ENCODE measurements around the gene SETBP1. TPM values are rescaled to one million over a fixed set of nuclear protein-coding genes. Genes with fewer than 3 reads are reported as not detected.

Gene SETBP1
- total and polyA plus RNA-seq, 2 of the 8 experiments (the other 6 are each of a cell fraction or from before 2014, with no cell fraction given): 2.0 to 6.5 TPM

DNA sequence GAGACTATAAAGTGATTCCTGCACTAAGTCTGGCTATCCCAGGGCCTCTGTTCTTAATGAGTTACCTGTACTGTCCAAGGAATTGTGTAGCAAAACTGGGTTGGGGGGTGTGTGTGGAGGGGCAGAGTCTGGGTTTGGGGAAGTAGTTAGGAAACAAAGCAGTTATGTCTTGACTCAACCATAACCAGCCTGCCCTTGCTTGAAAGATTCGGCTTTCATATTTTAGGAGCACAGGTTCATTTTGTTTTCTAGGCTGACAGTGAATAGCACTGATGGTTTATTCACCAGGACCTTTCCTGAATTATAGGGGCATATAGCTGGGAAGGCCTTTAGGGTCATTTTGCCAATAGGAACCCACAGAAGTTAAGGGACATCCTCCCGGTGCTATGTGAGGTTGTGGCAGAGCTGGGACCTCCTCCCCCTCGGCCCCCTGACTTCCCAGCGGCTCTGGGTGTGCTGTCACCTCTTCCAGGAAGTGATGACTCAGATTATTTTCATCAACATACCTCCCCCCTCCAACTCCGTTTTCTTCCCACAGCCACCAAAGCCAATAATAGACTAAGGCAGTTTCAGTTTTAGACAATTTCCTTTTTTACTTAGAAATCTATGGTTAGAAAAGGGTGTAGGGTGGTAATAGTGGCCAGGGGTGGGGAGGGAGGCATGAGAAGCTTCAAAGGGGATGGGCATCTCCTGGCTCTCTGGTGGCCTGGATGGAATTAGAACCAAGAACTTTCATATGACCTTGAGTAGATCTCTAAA is 44.8 kb downstream of the SETBP1 start:
- FAIRE-seq (no peak), DNase-seq (ENCODE audit: low read depth in 1 of 2, low spot score in 2 of 2) (no peak)
- TF ChIP-seq SIX5 (IDR thresholded peaks at IDR 0.05; ENCODE audit: low read depth, low read length) (no peak), CHD2 (IDR thresholded peaks at IDR 0.05; ENCODE audit: low read length) (no peak), PHF8 (conservative IDR thresholded peaks at IDR 0.05; ENCODE audit: low read depth, low read length) (no peak), GABPA (IDR thresholded peaks at IDR 0.05; ENCODE audit: borderline replicate concordance, insufficient read depth, low read length) (no peak), CTBP2 (IDR thresholded peaks at IDR 0.05; ENCODE audit: borderline replicate concordance, insufficient read depth, insufficient read length, low read length) (no peak), JUND (IDR thresholded peaks at IDR 0.05; ENCODE audit: low read length) (no peak), SRF (IDR thresholded peaks at IDR 0.05; ENCODE audit: low read depth, low read length) (no peak), CBX8 (IDR thresholded peaks at IDR 0.05; ENCODE audit: borderline replicate concordance, low read depth, low read length) (no peak), ASH2L (IDR thresholded peaks at IDR 0.05; ENCODE audit: low read length) (no peak)
- H4K91ac ChIP-seq (replicated peaks; ENCODE audit: insufficient read length, low read length): no peak overlapping the region
- no peak overlapping the region for H3K18ac ChIP-seq (ENCODE audit: extremely low read depth, low read length)
- H3K14ac ChIP-seq (ENCODE audit: insufficient read length): no peak overlapping the region
- no peak overlapping the region for H4K8ac ChIP-seq (ENCODE audit: extremely low read depth, insufficient read depth, low read length)
- no peaks in the 10 kb centered on the region; the same call in 1 of the 2 replicates for H3K79me1 ChIP-seq (ENCODE audit: low read depth, low read length)
- H4K20me1 ChIP-seq (replicated peaks in 1 of 2; ENCODE audit: control insufficient read depth in 1 of 2, insufficient read depth in 2 of 2, low read length in 2 of 2): no peaks in the 10 kb centered on the region
- H2BK120ac ChIP-seq (replicated peaks; ENCODE audit: low read depth, low read length): no peak overlapping the region
- no peak overlapping the region for H3K27ac ChIP-seq (ENCODE audit: low read depth, low read length)
- no peak overlapping the region for H2AK5ac ChIP-seq (ENCODE audit: low read depth, low read length)
- no peak overlapping the region for H3K4me3 ChIP-seq (ENCODE audit: extremely low read depth in 1 of 4, insufficient read depth in 2 of 4, low read depth in 3 of 4, low read length in 4 of 4)
- H3K4me2 ChIP-seq (ENCODE audit: insufficient read depth in 1 of 2, low read depth in 2 of 2, low read length in 2 of 2): no peak overlapping the region
- H3K4me1 ChIP-seq (replicated peaks in 1 of 4; ENCODE audit: control insufficient read depth in 3 of 4, insufficient read depth in 4 of 4, low read length in 3 of 4): peaks cover 7 to 9% (median 8%) of the 10 kb centered on the region in 4 experiments; a peak in 4 of 7 replicates
- no peaks in the 10 kb centered on the region for H3K9me3 ChIP-seq (ENCODE audit: insufficient read depth in 2 of 2, low read depth in 1 of 2, low read length in 1 of 2)
- H2BK20ac ChIP-seq (ENCODE audit: low read length): no peak overlapping the region
- H3K79me2 ChIP-seq (ENCODE audit: control insufficient read depth in 1 of 2, insufficient read depth in 2 of 2, low read length in 2 of 2): no peaks in the 10 kb centered on the region
- H2AFZ ChIP-seq (ENCODE audit: low read length): no peak overlapping the region
- no peaks in the 10 kb centered on the region for H3K23me2 ChIP-seq (ENCODE audit: low read depth, low read length)
- no peak overlapping the region for H2BK5ac ChIP-seq (ENCODE audit: low read depth, low read length)
- no peak overlapping the region for H2BK15ac ChIP-seq (ENCODE audit: low read length)
- no peak overlapping the region for H3K56ac ChIP-seq (replicated peaks; ENCODE audit: insufficient read length, low read depth, low read length)
- no peak overlapping the region for H2BK12ac ChIP-seq (ENCODE audit: low read depth, low read length)
- 77% methylated on average over 5 of the region's 5 CpGs; no CpG with 5 or more reads in 1 of the 2 experiments for WGBS, 2 experiments (ENCODE audit: extremely low coverage in 1 of 2, insufficient coverage in 1 of 2, insufficient read length in 1 of 2, insufficient replicate concordance in 2 of 2, low coverage in 1 of 2, low lambda C conversion rate in 2 of 2, missing lambda C conversion rate in 1 of 2)
- no peak overlapping the region for H3K4ac ChIP-seq (replicated peaks; ENCODE audit: insufficient read length, low read depth, low read length)
- POLR2A ChIA-PET (ENCODE audit: partially characterized antibody): no interaction called here
- no peaks in the 10 kb centered on the region for H3K27me3 ChIP-seq (replicated peaks in 1 of 4; ENCODE audit: control insufficient read depth in 3 of 4, extremely low read depth in 1 of 4, insufficient read depth in 3 of 4, low read length in 3 of 4)
- CTCF ChIA-PET (ENCODE audit: partially characterized antibody): no interaction called here
- no peak overlapping the region for H4K5ac ChIP-seq (ENCODE audit: insufficient read length, low read depth, low read length)
- H3K36me3 ChIP-seq (ENCODE audit: control insufficient read depth in 2 of 4, insufficient read depth in 4 of 4, low read length in 3 of 4): no peaks in the 10 kb centered on the region
- no peak overlapping the region for H3K9ac ChIP-seq (replicated peaks in 1 of 4; ENCODE audit: extremely low read depth in 1 of 4, low read depth in 3 of 4, low read length in 3 of 4)
- H3K23ac ChIP-seq (ENCODE audit: insufficient read length): no peak overlapping the region

Data from H1 (cell line).